Measurements from ENCODE around the gene VAV2.

Gene VAV2

GRCh38 chr9:133815781-133816180, 176.3 kb downstream of the VAV2 start:
- no peak for DNase-seq (ENCODE audit: low read depth in 2 of 2)

GRCh38 chr9:133814586-133815208, 177.4 kb downstream of the VAV2 start:
- no peak for DNase-seq (ENCODE audit: low read depth in 2 of 2)

- no peak for DNase-seq (ENCODE audit: low read depth in 2 of 2)
Observed at GRCh38 chr9:133813749-133814585, 178.2 kb downstream of the VAV2 start.

- no peak for DNase-seq (ENCODE audit: low read depth in 2 of 2)
Observed at GRCh38 chr9:133812941-133813748, 179.0 kb downstream of the VAV2 start.

GRCh38 chr9:133812077-133812868, 179.9 kb downstream of the VAV2 start:
- DNase-seq (ENCODE audit: low read depth in 2 of 2) = no peak

- DNase-seq (ENCODE audit: low read depth in 2 of 2) = no peak
Observed at GRCh38 chr9:133811471-133811870, 180.7 kb downstream of the VAV2 start.

GRCh38 chr9:133810556-133811195, 181.4 kb downstream of the VAV2 start:
- no peak for DNase-seq (ENCODE audit: low read depth in 2 of 2)

- no peak for DNase-seq (ENCODE audit: low read depth in 2 of 2)
Observed at GRCh38 chr9:133809335-133809734, 182.8 kb downstream of the VAV2 start.

GRCh38 chr9:133807818-133808217, 184.3 kb downstream of the VAV2 start:
- no peak for DNase-seq (ENCODE audit: low read depth in 2 of 2)

GRCh38 chr9:133807037-133807436, 185.1 kb downstream of the VAV2 start:
- no peak for DNase-seq (ENCODE audit: low read depth in 2 of 2)

GRCh38 chr9:133806623-133807010, 185.5 kb downstream of the VAV2 start:
- DNase-seq (ENCODE audit: low read depth in 2 of 2) = no peak

GRCh38 chr9:133805876-133806622, 186.1 kb downstream of the VAV2 start:
- no peak for DNase-seq (ENCODE audit: low read depth in 2 of 2)

GRCh38 chr9:133804199-133804598, 187.9 kb downstream of the VAV2 start:
- no peak for DNase-seq (ENCODE audit: low read depth in 2 of 2)

- DNase-seq (ENCODE audit: low read depth in 2 of 2) = no peak
Observed at GRCh38 chr9:133803745-133804144, 188.4 kb downstream of the VAV2 start.

- no peak for DNase-seq (ENCODE audit: low read depth in 2 of 2)
Observed at GRCh38 chr9:133803028-133803585, 189.0 kb downstream of the VAV2 start.

GRCh38 chr9:133801739-133802138, 190.4 kb downstream of the VAV2 start:
- DNase-seq (ENCODE audit: low read depth in 2 of 2) = no peak

GRCh38 chr9:133800266-133800665, 191.9 kb downstream of the VAV2 start:
- DNase-seq (ENCODE audit: low read depth in 2 of 2) = no peak

- DNase-seq (ENCODE audit: low read depth in 2 of 2) = no peak
Observed at GRCh38 chr9:133799716-133800115, 192.4 kb downstream of the VAV2 start.

- DNase-seq (ENCODE audit: low read depth in 2 of 2) = no peak
Observed at GRCh38 chr9:133799106-133799505, 193.0 kb downstream of the VAV2 start.

- no peak for DNase-seq (ENCODE audit: low read depth in 2 of 2)
Observed at GRCh38 chr9:133798160-133798559, 194.0 kb downstream of the VAV2 start.

Measured in stimulated activated CD4-positive, alpha-beta T cell treated with anti-CD3 and anti-CD28 coated beads, Interleukin-1b, Interleukin-23, amount 100 ng/mL, for 1 hour (primary cell).